GM19397 (cell line): ENCODE results near the gene KLRG1.
A peak's percentile ranks its signal among the peaks of the same experiment; 100 is the strongest.

ENCODE experiments used
- ATAC-seq: cut with Tn5 transposase; IDR thresholded peaks from one replicate; pipeline ENCODE4 v1.9.1; 2021; ENCODE audit warnings: mild to moderate bottlenecking, moderate library complexity; ENCODE audit not compliant: unreplicated experiment

KLRG1 gene

DNA sequence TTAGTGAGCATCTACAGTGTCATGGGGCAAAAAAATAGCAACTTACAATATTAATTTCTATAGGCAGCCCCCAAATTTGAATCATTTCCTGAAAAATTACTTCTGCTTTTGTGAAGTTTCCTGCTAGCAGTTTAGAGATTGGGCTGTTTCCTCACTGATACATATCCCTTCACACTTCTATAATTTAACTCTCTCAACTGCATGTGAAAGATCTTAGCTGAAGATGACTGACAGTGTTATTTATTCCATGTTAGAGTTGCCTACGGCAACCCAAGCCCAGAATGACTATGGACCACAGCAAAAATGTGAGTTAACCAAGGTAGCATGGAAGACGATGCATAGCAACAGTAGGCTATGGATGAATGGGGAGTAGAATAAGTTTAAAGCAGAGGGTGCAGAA, at the start of gene KLRG1:
KLRG1 (plus strand) TSS at position 134 of the 400 bp plus-strand sequence; CDS start at position 224, 90 bp downstream.
- no peak for ATAC-seq

DNA sequence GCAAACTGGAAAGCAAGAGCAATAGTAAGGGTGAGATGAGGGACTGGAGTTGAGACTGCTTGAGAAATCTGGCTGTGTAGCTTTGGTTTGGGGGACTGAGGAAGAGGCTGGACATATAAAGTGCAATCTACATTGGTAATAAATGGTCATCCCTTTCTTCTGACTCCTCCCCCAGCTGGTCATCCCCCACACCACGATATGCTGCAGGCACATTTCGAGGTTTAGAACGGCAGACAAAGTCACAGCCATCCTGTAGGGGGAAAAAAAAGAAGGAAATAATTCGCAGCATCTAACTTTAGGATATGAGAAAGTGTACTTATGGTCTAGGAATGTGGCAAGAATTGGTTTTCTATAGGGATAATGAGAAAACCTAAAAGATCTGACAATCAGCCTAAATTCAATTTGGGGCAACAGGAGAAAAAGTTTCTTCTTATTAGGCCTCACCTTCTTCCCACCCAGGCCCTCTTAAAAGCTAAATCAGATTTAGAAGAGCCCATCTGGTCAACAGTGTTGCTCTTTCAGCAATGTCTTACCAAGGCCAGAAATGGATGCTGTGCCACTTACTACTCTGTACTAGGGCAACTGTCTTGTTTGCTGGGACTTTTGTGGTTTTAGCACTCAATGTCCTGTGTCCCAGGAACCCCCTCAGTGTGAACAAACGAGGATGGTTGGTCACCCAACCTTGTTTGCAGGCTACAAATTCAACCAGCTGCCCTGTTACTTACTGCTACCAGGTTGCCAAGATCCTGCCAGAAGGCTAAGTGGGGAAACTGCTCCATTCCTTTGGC, 47.5 kb upstream of the KLRG1 start:
- ATAC-seq: no peak

DNA sequence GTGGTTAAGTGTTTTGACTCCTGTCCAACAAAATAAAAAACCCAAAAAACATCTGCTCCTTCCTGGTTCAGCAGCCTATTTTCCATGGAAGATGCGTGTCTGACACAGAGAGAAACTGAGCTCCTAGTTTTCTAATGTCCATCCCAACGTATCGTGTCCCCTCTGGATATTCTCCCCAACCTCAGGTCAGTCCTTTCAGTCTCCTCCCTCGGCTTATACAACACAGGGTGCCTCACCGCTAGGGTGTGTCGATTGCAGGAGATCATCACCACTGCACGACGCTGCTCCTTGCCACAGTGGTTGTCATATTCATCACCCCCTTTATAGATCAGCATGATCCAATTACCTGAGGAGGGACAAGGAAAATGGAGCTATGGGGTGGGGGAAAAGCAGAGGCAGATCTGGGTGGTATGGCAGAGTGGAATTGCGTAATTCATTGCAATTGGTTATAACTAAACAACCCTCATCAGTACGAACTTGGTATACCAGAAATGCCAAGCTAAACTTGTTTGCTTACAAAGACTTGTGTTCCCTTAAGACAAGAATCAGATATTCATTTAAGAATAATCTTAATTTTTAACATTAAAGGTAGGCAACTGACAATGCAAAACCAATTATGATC, 45.7 kb upstream of the KLRG1 start:
- ATAC-seq: no peak

DNA sequence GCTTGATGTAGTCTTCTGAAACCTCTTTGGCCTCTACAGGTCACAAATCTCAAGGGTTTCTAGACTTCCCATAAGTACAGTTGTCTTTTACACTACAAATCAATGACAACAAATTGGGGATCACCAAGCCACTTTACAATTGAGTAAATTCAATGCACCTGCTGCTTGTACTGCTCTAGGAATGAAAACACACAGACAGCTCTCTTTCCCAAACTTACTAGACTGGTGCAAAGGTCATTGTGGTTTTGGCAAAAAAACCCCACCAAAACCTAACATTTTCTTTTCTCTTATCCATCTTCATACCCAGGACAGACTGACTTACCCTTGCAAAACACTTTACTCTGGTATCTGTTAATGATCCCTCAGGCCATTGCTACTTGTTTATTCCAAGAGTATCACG, 42.6 kb upstream of the KLRG1 start:
- ATAC-seq: no peak

DNA sequence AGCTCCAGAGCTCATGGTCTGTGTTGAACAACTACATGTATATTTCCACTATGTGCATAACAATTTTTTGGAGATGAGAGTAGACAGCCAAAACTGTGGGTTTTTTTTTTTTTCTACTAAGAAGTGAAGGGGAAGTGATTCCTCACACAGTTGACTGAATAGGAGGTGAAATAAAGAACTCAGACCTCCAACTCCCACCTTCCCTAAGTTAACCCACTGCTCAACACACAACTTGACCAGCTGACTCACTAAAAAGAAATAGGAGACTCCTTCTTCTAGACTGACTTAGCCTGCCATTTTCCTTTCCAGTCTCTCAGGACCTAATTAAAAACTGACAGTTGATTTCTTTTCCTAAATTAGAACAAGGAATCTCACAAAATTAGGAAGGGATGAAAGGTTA, 41.6 kb upstream of the KLRG1 start:
- no peak for ATAC-seq

DNA sequence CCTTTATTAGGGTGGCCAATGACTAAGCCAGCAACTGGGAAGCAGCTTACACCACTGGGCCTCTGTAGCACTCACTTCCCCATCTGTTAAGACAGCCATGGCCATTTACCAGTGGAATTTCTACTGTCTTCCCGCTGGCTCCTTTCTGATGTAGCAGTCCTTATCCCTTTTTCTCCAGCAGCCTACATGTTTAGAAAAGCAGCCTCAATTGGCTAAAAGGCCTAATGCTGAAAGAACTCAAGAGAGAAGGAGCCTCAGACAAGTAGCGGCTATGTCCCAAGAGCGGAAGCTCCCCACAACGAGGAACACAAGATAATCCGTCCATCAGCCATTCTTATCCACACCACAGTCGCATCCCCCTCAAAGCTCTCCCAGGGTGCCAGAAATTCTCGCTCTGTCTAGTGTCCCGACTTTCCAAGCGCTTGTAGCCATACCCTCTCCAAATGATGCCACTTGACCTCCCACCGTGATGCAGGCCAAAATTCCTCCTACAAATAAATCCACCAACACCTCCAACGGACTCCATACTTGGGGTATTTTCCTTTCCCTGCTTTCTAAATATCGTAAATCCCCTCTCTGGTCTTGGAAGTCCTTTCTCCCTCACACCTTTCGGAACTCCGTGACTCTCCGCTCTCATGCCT, 40.5 kb upstream of the KLRG1 start:
- ATAC-seq: no peak

DNA sequence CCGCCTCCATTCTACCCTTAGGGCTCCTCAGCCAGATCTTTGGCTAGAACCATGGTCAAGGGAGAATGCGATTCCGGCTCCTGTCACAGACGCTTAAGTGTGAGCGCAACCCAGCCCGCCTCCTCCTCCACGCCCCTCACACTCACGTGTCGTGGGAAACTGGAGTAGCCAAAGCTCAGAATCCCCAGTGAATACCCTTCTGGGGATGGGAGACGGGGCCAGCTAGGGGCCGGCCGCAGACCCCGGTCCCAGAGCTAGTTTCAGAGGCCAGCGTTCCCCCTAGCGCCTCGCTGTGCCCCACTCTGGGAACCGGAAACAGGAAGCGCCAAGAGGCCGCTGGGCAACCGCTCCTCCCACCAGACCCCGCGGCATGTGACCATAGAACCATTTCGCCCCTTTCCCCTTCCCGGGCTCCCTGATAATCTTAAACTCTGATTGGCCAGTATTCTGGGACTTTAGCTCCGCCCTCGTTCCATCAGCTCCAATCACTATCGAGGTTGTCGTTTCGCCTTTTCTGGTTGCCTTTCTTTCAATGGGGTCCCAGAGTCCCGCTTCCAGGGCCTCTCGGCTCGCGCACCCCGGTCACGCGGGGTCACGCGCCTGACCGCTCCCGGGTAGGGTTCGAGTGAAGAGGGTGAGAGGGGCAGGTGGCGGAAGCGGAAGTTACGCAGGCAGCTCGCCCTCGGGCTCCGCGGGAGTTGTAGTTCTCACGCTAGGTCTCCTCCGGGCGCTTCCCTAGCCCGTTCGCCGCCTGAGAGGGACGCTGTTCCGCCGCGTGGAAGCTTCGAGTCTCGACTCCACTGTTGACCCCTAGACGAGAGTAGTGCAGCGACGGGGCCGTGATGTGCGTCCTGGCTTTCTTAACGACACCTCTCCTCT, 39.8 kb upstream of the KLRG1 start, which contains the start of gene M6PR:
M6PR (minus strand) TSS at position 304 of the 879 bp plus-strand sequence. CDS start 3,241 bp downstream, outside the sequence.
- ATAC-seq: peak; percentile 89

DNA sequence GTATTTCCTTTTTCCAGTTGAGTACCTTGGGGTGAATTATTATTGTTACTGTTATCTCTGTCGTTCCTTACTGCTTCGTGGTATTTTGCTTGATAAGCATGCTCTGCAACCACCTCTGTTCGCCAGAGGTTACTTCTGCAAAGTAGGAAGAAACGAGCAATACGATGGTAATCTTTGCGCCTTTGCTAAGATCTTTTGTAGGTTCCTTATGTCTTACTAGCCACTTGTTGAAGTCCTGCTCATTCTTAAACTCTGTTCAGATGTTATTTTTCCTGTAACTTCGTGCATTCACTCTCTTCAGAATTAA, 39.2 kb upstream of the KLRG1 start:
- ATAC-seq: no peak

DNA sequence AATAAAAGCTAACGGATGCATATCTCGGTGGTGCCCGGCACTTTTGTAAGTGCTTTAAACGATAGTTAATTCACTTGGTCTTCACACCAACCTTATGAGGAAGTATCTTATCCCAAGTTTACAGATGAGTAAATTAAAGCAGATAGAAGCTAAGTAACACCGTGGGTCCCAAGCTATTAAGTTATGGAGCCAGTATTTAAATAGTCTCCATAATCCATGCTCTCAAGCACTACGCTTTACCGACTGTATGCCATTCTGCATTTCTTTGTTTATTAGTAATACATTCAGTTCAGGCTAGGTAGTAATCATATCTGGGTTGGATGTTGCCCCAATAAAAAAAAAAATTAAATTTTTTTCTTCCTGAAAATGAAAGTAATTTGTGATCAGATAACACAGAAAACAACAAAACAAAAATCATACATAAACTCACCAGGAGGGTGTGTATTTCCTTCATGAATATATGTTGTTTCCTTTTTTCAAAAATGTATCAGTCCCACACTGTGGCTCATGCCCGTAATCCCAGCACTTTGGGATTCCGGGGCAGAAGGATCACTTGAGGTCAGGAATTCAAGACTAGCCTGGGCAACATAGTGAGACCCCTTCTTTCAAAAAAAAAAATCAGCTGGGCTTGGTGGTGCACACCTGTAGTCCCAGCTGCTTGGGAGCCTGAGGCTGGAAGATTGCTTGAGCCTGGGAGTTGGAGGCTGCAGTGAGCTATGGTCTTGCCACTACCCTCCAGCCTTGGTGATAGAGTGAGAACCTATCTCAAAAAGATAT, 38.5 kb upstream of the KLRG1 start:
- ATAC-seq: no peak

DNA sequence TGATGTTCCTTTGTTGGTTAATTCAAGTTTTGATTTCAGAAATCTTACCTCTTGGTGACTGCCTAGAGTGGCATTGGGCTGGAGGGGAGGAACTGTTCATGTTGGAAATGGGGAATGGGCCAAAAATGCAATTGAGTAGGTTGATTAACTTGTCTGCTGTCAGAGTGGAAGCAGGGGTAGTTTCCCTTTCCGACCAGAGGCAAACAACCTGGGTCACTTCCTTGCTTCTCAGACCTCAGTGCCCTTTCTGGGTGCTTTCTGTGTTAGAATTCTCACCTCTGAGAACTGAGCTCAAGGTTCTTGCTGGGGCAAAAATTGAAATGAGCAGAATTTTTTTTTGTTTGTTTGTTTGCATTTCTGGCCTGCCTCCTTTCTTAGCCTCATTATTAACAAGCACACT, 37.6 kb upstream of the KLRG1 start:
- ATAC-seq: no peak

DNA sequence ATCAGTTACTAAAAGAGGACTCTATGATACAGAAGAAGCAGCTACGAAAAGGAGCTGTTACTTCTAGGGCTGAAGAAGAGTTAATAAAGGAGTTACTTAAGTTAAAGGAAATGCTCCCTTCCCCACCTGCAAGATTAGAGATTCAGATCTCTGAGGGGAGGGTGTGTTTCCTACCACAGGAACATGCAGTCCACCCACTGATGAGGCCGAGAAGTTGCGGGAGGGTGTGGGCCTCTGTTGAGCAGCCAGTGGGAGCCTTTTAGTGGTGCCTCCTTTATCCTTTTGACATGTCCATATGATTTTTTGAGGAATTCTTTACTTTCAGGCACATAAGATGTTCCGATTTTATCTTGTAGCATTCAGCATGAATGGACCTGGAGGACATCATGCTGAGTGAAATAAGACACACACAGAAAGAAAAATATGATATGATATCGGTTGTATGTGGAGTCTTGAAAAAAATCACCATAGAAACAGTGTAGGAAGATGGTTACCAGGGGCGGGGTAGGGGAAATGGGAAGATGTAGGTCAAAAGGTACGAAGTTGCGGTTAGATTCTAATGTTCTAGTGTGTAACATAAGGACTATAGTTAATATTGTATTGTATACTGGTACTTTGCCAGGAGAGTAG, 35.5 kb upstream of the KLRG1 start:
- ATAC-seq: no peak

DNA sequence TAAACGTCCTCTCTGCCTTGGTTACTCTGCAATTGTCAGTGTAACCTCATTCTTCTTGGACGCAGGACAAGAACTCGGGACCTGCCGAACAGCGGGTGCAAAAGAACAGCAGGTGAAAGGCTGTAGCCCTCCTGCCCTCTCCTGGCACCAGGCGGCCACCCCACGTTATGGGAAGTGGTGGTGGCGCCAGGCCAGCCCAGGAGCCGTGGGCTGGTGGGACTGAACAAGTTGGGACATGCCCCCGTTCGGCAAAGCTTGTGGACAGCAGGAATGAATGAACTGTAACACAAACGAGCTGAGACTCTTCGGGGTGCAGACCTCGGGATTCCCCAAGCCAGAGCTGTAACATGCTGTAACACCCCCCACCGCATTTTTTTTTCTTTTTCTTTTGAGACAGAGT, 33.3 kb upstream of the KLRG1 start:
- ATAC-seq: no peak

DNA sequence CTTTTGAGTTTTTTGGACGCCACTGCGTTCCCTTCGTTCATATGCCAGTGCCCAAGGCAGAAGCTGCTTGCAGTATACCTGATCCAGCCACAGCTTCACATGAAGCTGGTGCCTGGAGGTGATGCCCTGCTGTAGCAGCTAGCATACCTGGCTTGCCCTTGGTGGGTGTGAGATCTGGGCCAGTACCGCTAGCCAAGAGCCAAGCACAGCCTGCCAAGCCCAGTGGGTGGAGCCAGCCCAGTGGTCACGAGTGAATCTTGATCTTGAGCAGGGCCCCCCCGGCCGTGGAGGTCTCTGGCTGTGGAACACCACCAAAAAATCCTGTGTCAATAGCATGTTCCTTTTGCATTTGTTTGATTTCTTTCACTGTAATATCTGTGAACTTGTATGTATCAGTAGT, 32.6 kb upstream of the KLRG1 start:
- ATAC-seq: no peak

DNA sequence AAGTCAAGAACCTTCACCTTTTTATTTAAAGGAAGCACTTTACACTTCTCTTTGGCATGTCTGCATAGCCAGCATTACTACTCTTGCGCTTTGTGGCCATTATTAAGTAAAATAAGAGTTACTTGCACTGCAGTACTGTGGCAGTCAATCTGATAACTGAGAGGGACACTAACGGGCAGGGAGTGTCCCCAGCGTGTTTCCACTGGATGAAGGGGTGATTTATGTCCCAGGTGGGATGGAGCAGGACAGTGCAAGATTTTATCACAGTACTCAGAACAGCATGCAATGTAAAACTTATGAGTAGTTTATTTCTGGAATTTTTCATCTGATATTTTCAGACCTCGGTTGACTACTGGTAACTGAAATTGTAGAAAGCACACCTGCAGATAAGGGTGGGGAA, 31.8 kb upstream of the KLRG1 start:
- ATAC-seq: no peak

DNA sequence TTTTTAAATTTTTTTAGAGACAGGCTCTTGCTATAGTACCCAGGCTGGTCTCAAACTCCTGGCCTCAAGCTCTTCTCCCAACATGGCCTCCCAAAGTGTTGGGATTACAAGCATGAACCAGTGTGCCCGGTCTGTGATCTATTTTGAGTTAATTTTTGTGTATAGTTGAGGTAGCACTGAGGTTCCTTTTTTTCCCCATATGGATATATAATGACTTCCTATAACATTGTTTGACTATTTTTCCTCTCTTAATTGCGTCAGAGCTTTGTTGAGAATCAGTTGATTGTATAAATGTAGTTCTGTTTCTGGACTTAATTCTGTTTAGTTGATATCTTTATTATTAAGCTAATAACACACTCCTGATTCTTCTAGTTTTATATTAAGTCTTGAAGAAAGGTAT, 31.3 kb upstream of the KLRG1 start:
- ATAC-seq: no peak

DNA sequence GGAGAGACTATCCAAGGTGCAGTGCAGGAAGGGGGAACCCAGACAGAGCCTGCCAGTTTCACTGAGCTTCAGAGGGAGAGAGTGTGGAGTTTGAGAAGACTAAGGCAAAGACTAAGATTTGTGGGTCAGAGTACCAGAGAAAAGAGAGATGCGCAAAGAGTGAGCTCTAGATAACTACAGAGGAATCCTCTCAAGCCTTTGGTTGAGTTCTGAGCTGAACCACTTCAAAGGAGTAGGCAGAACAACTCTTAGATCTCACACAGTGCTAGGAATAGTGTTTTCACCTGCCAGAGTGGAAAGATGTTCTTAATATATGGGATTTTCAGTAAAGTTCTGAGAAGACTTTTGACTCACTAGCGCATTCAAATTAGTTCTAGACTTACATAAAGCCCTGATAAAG, 29.2 kb upstream of the KLRG1 start:
- no peak for ATAC-seq

DNA sequence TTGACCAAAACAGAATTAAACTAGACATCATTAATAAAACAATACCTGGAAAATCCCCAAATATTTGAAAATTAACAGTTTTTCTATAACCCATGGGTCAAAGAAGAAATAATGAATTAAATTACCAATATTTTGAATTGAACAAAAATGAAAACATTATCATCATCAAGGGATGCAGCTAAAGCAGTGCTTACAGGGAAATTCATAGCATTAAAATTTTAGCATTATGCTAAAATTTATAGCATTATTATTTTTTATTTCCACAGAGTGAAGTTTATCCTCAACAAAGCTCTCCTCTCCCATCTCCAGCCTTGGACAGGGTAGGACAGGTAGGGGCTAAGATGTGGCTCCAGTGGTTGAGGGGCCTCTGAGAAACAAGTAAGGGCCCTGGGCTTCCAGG, 20.6 kb upstream of the KLRG1 start:
- no peak for ATAC-seq

DNA sequence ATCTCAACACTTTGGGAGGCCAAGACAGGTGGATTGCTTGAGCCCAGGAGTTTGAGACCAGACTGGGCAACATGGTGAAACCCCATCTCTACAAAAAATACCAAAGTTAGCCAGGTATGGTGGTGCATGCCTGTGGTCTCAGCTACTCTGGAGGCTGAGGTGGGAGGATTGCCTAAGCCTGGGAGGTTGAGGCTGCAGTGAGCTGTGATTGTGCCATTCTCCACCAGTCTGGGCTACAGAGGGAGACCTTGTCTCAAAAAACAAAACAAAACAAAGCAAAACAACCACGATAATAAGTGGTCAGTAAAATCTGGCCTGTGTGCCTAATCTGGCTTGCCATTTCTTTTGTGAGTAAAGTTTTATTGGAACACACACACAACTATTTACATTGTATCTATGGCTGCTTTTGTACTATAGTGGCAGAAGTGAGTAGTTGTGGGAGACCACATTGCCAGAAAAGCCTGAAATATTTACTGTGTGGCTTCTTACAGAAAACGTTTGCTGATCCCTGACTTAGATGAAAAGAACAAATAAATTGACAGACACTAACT, 19.4 kb upstream of the KLRG1 start:
- ATAC-seq: no peak

DNA sequence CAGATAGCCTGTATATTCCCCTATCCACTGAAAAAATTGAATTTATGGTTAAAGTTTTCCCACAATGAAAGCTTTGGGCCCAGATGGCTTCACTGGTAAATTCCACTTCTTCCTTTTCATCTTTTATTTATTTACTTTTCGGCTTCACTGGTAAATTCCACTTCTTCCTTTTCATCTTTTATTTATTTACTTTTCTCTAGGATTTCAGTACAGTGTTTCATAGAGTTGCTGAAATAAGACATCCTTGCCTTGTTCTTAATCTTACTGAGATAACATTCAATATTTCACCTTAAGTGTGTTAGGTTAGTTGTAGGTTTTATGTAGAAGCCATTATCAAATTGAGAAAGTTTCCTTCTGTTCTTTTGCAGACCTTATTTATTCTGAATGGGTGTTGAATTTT, 18.9 kb upstream of the KLRG1 start:
- no peak for ATAC-seq

DNA sequence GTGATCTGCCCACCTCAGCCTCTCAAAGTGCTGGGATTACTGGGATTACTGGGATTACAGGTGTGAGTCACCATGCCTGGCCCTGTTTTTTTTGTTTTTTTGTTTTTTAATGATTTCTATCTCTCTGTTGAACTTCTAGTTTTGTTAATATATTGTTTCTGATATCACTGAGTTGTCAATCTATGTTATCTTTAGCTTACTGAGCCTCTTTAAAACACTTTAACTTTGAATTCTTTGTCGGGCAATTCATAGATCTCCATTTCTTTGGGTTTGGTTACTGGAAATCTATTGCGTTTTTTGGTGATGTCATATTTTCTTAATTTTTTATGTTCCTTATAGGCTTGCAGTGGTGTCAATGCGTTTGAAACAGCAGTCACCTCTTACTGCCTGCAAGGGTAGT, 9.2 kb upstream of the KLRG1 start:
- no peak for ATAC-seq
